ENCODE data around the gene ZNF414. TPM values are rescaled to one million over a fixed set of nuclear protein-coding genes. Genes with fewer than 3 reads are reported as not detected.

ZNF414 gene
- total and polyA plus RNA-seq, 10 of the 15 experiments (the other 5 are each of a cell fraction or from before 2014, with no cell fraction given) = 0.16 to 23.7 (median 5.3) TPM; not detected in 1

- TF ChIP-seq ZBTB40 (IDR thresholded peaks at IDR 0.05; ENCODE audit: borderline replicate concordance) (peak; percentile 62), RFX5 (IDR thresholded peaks at IDR 0.05; ENCODE audit: low read depth, low read length) (no peak), NFXL1 (IDR thresholded peaks at IDR 0.05; ENCODE audit: borderline replicate concordance) (no peak), SRF (IDR thresholded peaks at IDR 0.05; ENCODE audit: low read depth in 2 of 2, low read length in 2 of 2) (peak; percentile 6 to 46; a peak in 1 of 4 replicates), POLR2A (IDR thresholded peaks at IDR 0.05; ENCODE audit: low read depth, low read length) (peak; percentile 98), CHD1 (IDR thresholded peaks at IDR 0.05; ENCODE audit: low read depth, low read length) (0 out of 2 replicates have a peak, but pooled peaks have one; percentile 14), SIN3A (IDR thresholded peaks at IDR 0.05; ENCODE audit: low read depth, low read length) (peak; percentile 74; the same call in 1 of the 2 replicates), HDGF (IDR thresholded peaks at IDR 0.05) (no peak)
These were observed at the start of gene ZNF414 (continued) for GRCh38 chr19:8513687-8514504.

Measured in GM12878 (cell line).